HG02840 (cell line): ENCODE measurements around the gene CORO1C.

Experiments
- ATAC-seq: cut with Tn5 transposase; IDR thresholded peaks from one replicate; pipeline ENCODE4 v1.9.1; 2021; ENCODE audit warnings: mild to moderate bottlenecking, moderate library complexity, moderate number of reproducible peaks; ENCODE audit not compliant: unreplicated experiment, low FRiP score

CORO1C gene

DNA sequence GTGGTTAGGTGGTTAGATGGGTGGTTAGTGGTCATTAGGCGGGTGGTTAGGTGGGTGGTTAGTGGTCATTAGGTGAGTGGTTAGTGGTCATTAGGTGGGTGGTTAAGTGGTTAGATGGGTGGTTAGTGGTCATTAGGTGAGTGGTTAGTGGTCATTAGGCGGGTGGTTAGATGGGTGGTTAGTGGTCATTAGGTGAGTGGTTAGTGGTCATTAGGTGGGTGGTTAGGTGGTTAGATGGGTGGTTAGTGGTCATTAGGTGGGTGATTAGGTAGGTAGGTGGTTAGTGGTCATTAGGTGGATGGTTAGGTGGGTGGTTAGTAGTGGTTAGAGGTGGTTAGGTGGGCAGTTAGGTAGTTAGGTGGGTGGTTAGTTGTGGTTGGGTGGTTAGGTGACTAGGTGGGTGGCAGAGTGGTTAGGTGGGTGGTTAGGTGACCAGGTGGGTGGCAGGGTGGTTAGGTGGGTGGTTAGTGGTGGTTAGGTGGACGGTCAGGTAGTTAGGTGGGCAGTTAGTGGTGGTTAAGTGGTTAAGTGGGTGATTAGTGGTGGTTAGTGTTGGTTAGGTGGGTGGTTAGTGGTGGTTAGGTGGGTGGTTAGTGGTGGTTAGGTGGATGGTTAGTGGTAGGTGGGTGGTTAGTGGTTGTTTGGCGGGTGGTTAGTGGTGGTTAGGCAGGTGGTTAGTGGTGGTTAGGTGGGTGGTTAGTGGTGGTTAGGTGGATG is 125.5 kb downstream of the CORO1C start:
- ATAC-seq, result no peak

GRCh38 chr12:108605000-108605689 is 126.2 kb downstream of the CORO1C start:
- no peak for ATAC-seq

DNA sequence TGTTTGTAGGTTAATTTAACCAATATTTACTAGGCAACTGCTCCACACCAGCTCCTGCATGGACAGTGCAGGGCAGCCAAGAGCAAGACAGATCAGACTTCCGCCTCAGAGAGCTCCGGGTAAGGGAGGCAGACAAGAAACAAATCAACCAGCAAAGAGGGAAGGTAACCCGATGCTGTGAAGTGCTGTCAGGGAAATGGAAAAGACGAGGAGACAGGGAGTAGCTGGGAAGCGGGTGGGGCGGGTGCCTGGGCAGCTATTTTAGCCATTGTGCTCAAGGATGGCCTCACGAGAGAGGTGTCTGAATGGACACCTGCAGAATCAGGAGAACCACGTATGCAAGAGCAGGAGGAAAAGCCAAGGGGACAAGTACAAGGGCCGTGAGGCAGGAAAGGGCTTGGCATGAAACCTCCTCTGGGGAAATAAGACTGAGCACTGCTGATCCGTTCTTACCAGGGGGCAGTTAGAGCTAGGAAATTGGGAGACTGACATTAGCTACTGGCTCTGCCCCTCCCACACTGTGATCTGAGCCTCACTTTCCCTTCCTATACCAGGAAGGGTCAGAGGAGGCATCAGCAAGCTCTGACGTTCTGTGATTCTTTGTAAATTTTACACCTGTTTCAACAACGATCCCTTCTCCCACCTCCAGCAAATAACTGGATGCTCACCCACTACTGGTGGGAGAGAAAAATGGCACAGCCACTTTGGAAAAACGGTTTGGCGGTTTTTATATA is 126.9 kb downstream of the CORO1C start:
- ATAC-seq, result no peak

DNA sequence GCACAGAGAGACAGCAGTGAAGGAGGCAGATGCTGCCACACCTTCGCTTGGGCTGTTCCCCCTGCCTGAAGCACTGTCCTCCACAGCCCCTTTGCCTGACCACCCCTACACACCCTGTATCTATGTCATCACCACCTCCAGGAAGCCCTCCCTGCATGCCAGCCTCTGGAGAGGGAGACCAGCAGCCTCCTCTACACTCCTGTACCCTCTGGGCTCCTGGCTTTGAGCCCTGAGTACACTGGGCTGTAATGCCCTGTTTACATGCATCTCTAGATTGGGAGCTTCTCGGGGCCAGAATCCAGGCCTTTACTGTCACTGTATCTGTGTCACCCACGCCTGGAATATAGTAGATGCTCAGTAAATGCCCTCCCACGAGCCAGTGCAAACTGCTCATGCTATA is 127.6 kb downstream of the CORO1C start:
- no peak for ATAC-seq

DNA sequence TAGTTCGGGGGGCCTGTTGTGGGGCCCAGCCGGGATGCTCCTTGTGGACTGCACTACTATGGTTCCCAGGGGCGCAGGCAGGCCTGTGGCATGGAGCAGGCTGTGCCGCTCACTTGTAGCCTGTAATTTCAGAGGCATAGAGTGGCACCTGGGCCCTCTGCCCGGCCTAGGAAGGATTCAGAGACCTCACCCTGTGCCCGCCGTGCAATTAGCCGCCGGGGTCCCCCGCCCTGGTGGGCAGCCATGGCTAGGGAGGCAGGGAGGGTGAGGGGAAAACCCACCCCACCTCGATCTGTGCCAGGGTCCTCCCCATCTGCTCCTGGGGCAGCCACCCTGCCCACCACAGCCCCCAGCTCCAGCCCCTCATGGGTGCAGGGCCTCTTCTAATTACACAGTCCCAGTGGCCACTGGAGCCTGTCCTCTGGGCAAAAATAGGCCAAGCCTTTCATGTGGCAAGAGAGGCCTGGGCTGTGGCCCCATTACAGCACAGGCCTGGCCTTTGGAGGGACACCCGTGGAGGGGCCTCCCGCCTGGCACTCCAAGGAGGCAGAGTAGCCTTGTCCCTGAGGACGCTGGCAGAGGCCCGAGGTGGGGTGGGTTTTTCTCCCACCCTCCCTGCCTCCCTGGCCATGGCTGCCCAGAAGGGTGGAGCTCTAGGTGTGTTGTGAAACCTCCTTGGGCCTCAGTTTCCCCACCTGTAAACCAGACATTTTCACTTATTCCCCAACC is 128.2 kb downstream of the CORO1C start:
- ATAC-seq, result no peak

GRCh38 chr12:108602209-108602705 is 129.1 kb downstream of the CORO1C start:
- ATAC-seq, result no peak

DNA sequence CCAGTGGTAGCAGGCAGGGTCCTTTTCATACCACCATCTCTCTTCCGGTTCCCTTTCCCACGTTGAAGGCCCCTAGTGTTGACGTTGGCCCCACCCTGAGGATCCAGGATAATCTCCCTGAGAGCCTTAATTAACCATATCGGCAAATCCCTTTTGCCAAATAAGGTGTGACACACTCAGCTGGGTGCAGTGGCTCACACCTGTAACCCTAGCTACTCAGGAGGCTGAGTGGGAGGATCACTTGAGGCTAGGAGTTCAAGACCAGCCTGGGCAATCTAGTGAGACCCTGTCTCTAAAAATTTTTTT is 130.7 kb downstream of the CORO1C start:
- no peak for ATAC-seq

GRCh38 chr12:108599948-108600701 is 131.2 kb downstream of the CORO1C start:
- ATAC-seq, result no peak

- ATAC-seq, result no peak
Measured at GRCh38 chr12:108599541-108599940, 131.8 kb downstream of the CORO1C start.

DNA sequence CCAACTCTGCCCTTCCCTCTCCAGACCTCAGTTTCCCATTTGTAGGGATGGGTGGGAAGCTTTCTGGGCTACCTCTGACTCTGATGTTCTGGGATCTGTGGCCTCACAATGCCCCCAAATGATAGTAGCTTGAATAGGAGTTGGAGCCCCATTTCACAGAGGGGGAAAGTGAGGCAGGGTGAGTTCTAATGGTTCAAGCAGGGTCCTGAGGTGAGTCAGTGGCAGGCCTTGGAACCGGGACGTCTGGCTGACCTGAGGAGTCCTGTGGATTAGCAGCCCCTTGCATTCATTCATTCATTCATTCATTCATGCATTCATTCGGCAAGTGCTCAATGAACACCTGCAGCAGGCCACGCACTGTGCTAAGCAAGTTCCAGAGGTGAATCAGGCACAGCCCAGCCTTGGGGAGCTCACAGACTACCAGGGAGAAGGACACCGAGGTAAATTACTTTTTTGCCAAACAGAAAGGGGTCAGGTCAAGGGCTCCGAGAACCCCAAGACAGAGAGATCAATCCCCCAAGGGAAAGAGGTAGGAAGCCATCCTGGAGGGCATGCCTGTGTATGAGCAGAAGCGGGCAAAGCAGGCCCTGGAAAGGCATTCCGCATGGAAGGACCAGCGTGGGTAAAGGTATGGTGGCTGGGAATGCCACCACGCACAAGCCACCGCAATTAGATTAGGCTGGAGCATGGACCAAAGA is 132.6 kb downstream of the CORO1C start:
- ATAC-seq, result no peak

- no peak for ATAC-seq
Measured at GRCh38 chr12:108597559-108598471, 133.5 kb downstream of the CORO1C start, which contains the start of gene TMEM119. Gene TMEM119 (minus strand): TSS chr12:108598084. CDS start chr12:108592383, 5,701 bp downstream.

GRCh38 chr12:108596854-108597558 is 134.3 kb downstream of the CORO1C start:
- ATAC-seq, result no peak

DNA sequence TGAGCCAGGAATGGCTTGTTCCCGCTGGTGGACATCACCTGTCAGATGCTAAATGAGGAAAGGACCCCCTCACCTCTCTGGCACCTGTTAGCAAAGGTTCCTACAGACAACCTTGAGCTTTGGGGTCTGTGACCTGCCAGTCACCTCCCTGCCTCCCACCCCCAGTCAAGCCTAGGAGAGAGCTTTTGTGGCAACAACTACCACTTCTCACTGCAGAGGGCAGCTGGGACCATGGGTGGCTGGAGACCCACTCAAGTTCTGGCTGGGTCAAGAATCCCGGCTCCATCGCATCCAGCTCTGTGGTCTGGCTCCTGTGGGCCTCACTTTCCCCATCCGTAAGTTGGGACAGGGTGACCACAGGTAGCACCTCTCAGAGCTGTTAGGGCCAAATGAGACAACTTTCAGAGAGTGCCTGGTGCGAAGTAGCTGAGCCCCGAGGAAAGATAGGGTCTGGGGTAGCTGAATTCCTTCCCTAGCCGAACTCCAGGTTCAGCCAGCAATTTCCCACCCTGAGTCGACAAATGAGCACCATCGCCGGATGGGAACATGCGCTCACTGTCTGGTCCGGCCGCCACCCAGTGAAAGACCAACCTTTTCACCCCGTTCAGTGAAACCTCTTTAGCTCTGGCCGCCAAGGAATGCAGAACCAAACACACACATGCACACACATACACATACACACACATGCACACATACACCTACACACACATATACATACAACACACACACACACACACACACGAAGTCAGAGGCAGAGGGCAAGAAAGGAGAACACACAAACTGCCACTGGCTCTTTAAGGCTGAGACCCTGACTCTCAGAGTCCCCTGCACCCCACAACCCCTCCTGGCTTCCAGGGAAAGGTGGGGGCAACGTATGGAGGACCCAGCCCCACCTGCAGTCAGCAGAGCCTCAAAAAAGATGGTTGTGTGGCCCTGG is 135.3 kb downstream of the CORO1C start:
- no peak for ATAC-seq
